A673 (cell line): ENCODE data around the gene KCNMA1.

Source experiments
- EZH2 ChIP-seq: fragments of 200-600 bp; sonication (generic); IDR thresholded peaks from 2 replicates; pipeline ENCODE4 v1.6.1; 2017; ENCODE audit warnings: borderline replicate concordance, low read depth, mild to moderate bottlenecking, mixed read lengths, antibody characterized with exemption, low read length; ENCODE audit not compliant: poor library complexity, severe bottlenecking
- TF ChIP-seq, protein P1 (sequence below): fragments of 300-800, 200-600 bp; sonication (generic); conservative IDR thresholded peaks from 2 replicates; pipeline ENCODE4 v1.5.1; 2017; ENCODE audit warnings: low read depth, mild to moderate bottlenecking, antibody characterized with exemption, low read length, moderate library complexity, mixed read lengths

DNA sequence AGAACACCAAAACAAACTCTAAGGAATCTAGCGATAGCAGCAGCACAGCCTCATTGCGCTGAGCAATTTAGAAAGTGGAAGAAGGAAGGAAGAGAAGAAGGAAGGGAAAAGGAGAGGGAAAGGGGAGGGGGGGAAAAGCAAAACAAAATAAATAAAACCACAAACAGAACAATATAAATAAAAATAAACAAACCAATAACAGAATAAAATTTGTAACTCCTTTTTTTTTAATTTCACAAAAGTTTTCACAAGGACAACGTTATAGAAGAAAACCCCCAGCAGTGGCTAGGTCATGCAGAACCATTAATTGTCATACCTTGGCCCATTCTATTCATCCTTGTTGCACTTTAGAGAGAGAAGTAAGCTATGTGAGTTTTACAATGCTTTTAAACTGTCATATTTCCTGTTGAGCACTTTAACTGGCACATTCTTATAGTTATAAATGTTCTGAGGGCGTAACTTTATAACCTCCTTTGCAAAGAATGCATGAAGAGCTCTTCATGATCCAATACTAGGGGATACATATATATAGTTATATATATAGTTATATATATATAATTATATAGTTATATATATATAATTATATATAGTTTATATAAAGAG lies 752.8 kb downstream of the KCNMA1 start:
- TF ChIP-seq, protein P1, sequence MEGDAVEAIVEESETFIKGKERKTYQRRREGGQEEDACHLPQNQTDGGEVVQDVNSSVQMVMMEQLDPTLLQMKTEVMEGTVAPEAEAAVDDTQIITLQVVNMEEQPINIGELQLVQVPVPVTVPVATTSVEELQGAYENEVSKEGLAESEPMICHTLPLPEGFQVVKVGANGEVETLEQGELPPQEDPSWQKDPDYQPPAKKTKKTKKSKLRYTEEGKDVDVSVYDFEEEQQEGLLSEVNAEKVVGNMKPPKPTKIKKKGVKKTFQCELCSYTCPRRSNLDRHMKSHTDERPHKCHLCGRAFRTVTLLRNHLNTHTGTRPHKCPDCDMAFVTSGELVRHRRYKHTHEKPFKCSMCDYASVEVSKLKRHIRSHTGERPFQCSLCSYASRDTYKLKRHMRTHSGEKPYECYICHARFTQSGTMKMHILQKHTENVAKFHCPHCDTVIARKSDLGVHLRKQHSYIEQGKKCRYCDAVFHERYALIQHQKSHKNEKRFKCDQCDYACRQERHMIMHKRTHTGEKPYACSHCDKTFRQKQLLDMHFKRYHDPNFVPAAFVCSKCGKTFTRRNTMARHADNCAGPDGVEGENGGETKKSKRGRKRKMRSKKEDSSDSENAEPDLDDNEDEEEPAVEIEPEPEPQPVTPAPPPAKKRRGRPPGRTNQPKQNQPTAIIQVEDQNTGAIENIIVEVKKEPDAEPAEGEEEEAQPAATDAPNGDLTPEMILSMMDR = no peak
- no peak for TF ChIP-seq EZH2
